ENCODE results near the gene IL2RA. TPM values are rescaled to one million over a fixed set of nuclear protein-coding genes. Genes with fewer than 3 reads are reported as not detected.
"Not testable (repeated sequence)": the region's sequence is repeated elsewhere in the genome, so short reads cannot be mapped to it uniquely, and the experiment has no call there.

Gene IL2RA
- total RNA-seq, 4 donors from 2014 or later = 0.42 to 2.2 (median 0.60) TPM; not detected in 1

DNA sequence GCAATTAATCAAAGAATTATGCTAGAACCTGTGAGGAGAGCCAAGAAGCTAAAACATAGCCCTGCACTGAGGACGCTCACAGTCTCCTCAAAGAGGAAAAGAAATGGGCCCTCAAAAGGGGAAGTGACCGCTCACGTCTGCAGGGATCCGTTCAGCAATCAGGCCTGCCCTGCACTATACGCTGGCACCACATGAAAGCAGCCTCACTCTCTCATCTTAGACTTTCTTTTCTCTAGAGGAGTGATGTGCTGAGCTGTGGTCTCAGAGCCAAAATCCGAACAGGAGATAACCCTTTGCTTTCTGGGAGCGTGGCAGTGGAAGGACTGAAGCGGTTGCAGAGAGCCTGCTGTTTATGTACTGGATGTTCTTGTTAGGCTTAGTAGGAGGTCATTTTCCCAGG lies 6.3 kb upstream of the IL2RA start:
- Histone ChIP-seq H3K36me3 (no peaks in the 10 kb centered on the region), H3K27ac (peak overlapping the region in 1 of 4 donors; percentile 47), H3K4me3 (no peak overlapping the region), H3K9me3 (no peaks in the 10 kb centered on the region), H3K4me1 (peaks cover 0 to 15% (median 2%) of the 10 kb centered on the region in 4 donors), H3K27me3 (no peaks in the 10 kb centered on the region)
- DNase-seq (ENCODE audit: low spot score in 2 of 2) = no peak
- 48 to 64% methylated on average over 8 of the region's 8 CpGs for WGBS, 2 donors
- TF ChIP-seq, protein P1, sequence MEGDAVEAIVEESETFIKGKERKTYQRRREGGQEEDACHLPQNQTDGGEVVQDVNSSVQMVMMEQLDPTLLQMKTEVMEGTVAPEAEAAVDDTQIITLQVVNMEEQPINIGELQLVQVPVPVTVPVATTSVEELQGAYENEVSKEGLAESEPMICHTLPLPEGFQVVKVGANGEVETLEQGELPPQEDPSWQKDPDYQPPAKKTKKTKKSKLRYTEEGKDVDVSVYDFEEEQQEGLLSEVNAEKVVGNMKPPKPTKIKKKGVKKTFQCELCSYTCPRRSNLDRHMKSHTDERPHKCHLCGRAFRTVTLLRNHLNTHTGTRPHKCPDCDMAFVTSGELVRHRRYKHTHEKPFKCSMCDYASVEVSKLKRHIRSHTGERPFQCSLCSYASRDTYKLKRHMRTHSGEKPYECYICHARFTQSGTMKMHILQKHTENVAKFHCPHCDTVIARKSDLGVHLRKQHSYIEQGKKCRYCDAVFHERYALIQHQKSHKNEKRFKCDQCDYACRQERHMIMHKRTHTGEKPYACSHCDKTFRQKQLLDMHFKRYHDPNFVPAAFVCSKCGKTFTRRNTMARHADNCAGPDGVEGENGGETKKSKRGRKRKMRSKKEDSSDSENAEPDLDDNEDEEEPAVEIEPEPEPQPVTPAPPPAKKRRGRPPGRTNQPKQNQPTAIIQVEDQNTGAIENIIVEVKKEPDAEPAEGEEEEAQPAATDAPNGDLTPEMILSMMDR (IDR thresholded peaks at IDR 0.05) = no peak
- TF ChIP-seq EP300 (IDR thresholded peaks at IDR 0.05) (no peak), POLR2A (IDR thresholded peaks at IDR 0.05) (no peak)

DNA sequence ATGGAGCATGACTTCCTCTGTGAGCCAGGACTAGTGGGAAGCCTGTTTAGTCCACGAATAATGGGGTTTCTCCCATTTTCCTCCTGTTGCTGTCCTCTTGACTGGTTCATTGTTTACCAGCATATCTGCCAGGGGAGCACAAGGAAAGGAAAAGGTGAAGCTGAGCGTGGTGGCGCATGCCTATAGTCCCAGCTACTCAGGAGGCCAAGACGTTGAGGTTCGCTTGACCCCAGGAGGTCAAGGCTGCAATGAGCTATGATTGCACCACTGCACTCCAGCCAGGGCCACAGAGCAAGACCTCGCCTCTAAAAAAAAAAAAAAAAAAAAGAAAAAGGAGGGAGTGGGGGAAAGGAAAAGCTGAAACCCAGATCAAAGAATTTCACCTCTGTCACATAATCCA lies 5.8 kb upstream of the IL2RA start:
- WGBS, 2 donors = 77 to 78% methylated on average over 6 of the region's 6 CpGs
- H3K4me1 ChIP-seq = peaks cover 0 to 15% (median 2%) of the 10 kb centered on the region in 4 donors
- DNase-seq (ENCODE audit: low spot score in 2 of 2) = no peak

GRCh38 chr10:6067457-6067856 lies 5.3 kb upstream of the IL2RA start:
- Histone ChIP-seq H3K4me3 (no peak overlapping the region), H3K4me1 (peaks cover 0 to 15% (median 2%) of the 10 kb centered on the region in 4 donors), H3K9me3 (no peaks in the 10 kb centered on the region), H3K27me3 (no peaks in the 10 kb centered on the region), H3K36me3 (no peaks in the 10 kb centered on the region), H3K27ac (no peak overlapping the region)
- 73% methylated on average over 4 of the region's 4 CpGs for WGBS, 2 donors
- TF ChIP-seq EP300 (IDR thresholded peaks at IDR 0.05) (no peak), POLR2A (IDR thresholded peaks at IDR 0.05) (no peak)
- TF ChIP-seq, protein P1 (IDR thresholded peaks at IDR 0.05) = no peak
- DNase-seq (ENCODE audit: low spot score in 2 of 2) = no peak

More for the DNA sequence above, 5.8 kb upstream of the IL2RA start:
- Histone ChIP-seq H3K27ac (no peak overlapping the region), H3K36me3 (no peaks in the 10 kb centered on the region), H3K9me3 (no peaks in the 10 kb centered on the region), H3K4me3 (no peak overlapping the region), H3K27me3 (no peaks in the 10 kb centered on the region)
- TF ChIP-seq POLR2A (IDR thresholded peaks at IDR 0.05) = no peak
- no peak for TF ChIP-seq EP300 (IDR thresholded peaks at IDR 0.05)
- TF ChIP-seq, protein P1 (IDR thresholded peaks at IDR 0.05) = no peak

DNA sequence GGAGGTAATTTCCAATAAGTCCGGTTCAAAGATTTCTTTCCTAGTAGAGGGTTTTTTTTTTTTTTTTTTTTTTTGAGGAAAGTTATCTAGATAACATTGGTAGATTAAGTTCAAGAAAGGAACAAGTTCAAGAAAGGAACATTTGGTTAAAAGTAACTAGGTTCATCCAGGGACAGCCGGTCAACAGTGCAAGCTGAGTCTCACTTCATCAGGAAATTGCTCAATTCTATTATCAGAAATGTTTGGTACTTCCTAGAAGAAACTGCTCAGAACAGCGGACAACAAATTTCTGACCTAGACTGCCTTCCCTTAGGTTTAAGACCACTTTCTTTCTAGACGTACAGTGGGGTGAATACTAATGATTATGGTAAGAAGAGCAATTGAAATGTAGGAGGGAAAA lies 3.7 kb upstream of the IL2RA start:
- no peak for DNase-seq (ENCODE audit: low spot score in 2 of 2)
- H3K27me3 ChIP-seq = no peaks in the 10 kb centered on the region
- TF ChIP-seq POLR2A (IDR thresholded peaks at IDR 0.05) (no peak), EP300 (IDR thresholded peaks at IDR 0.05) (peak in 1 of 2 donors; percentile 56)
- TF ChIP-seq, protein P1 (IDR thresholded peaks at IDR 0.05) = no peak
- H3K4me1 ChIP-seq = peaks cover 0 to 5% (median 0%) of the 10 kb centered on the region in 4 donors
- no peaks in the 10 kb centered on the region for H3K9me3 ChIP-seq
- no peak overlapping the region for H3K4me3 ChIP-seq
- peak overlapping the region in 1 of 4 donors; percentile 59 for H3K27ac ChIP-seq
- 73 to 81% methylated on average over 4 of the region's 4 CpGs for WGBS, 2 donors
- no peaks in the 10 kb centered on the region for H3K36me3 ChIP-seq

- Histone ChIP-seq H3K27ac (no peak overlapping the region), H3K27me3 (no peaks in the 10 kb centered on the region), H3K4me1 (peaks cover 0 to 5% (median 0%) of the 10 kb centered on the region in 4 donors), H3K36me3 (no peaks in the 10 kb centered on the region), H3K9me3 (no peaks in the 10 kb centered on the region), H3K4me3 (no peak overlapping the region)
- TF ChIP-seq EP300 (IDR thresholded peaks at IDR 0.05) = no peak
- no peak for TF ChIP-seq POLR2A (IDR thresholded peaks at IDR 0.05)
- TF ChIP-seq, protein P1 (IDR thresholded peaks at IDR 0.05) = no peak
- WGBS, 2 donors = 83 to 91% methylated on average over 3 of the region's 3 CpGs
- no peak for DNase-seq (ENCODE audit: low spot score in 2 of 2)
These were observed 3.2 kb upstream of the IL2RA start for GRCh38 chr10:6065406-6065805.

- not testable (repeated sequence) for DNase-seq (ENCODE audit: low spot score in 2 of 2); H3K9me3 ChIP-seq; H3K4me3 ChIP-seq; H3K27me3 ChIP-seq; H3K27ac ChIP-seq; H3K36me3 ChIP-seq; H3K4me1 ChIP-seq
- WGBS, 2 donors = 86 to 95% methylated on average over 3 of the region's 3 CpGs
These were observed 2.6 kb upstream of the IL2RA start for GRCh38 chr10:6064726-6065125.
